Right atrium auricular region (tissue), 2 donors: Measurements from ENCODE around the gene PHLDB3. TPM values are rescaled to one million over a fixed set of nuclear protein-coding genes. Genes with fewer than 3 reads are reported as not detected.
A peak's percentile ranks its signal among the peaks of the same experiment; 100 is the strongest.
"Not testable (repeated sequence)": the region's sequence is repeated elsewhere in the genome, so short reads cannot be mapped to it uniquely, and the experiment has no call there.

Experiments used
- DNase-seq: peaks from one replicate; pipeline ENCODE4 v3.0.0-alpha.2; 2019; ENCODE audit warnings: low spot score
- H3K27ac ChIP-seq, 2 donors: fragments of 200-600 bp; sonication (generic); 1 replicate in 1 of 2; 2 replicates in 1 of 2; pipeline ENCODE4 v1.5.1; 2016 to 2019
- H3K27me3 ChIP-seq, 2 donors: fragments of 200-600 bp; sonication (generic); one replicate each; pipeline versions ENCODE4 v1.5.1 to v1.6.0; 2017 to 2019
- H3K36me3 ChIP-seq: fragments of 200-600 bp; sonication (generic); one replicate; pipeline ENCODE4 v1.5.1; 2016
- H3K4me1 ChIP-seq, 2 donors: fragments of 200-600 bp; sonication (generic); one replicate each; pipeline versions ENCODE4 v1.5.1 to v1.6.0; 2017 to 2019
- H3K4me3 ChIP-seq, 2 donors: fragments of 200-600 bp; sonication (generic); 1 replicate in 1 of 2; 2 replicates in 1 of 2; pipeline ENCODE4 v1.5.1; 2017 to 2019; ENCODE audit warnings: mild to moderate bottlenecking in 1 of 2, moderate library complexity in 1 of 2
- H3K9me3 ChIP-seq, 2 donors: fragments of 200-600 bp; sonication (generic); one replicate each; pipeline ENCODE4 v1.5.1; 2019
- CTCF ChIP-seq, 2 donors: fragments of 200-600 bp; sonication (generic); IDR thresholded peaks; one replicate each; pipeline ENCODE4 v1.5.1; 2019; ENCODE audit warnings: antibody characterized with exemption in 2 of 2
- total RNA-seq, 2 donors: library from RNA; depleted of rRNA; stranded (reverse); fragments of >200 nt; gene quantifications; one replicate each; pipeline ENCODE4 v1.1.0, GENCODE V29; 2016

Gene PHLDB3
- total RNA-seq, 2 donors from 2014 or later = 3.6 to 7.7 TPM

GRCh38 chr19:43450545-43450997 is 54.0 kb downstream of the PHLDB3 start:
- Histone ChIP-seq H3K27me3 (no peaks in the 10 kb centered on the region), H3K27ac (no peak overlapping the region), H3K9me3 (no peaks in the 10 kb centered on the region), H3K36me3 (no peaks in the 10 kb centered on the region), H3K4me1 (no peaks in the 10 kb centered on the region), H3K4me3 (no peak overlapping the region)
- no peak for TF ChIP-seq CTCF (IDR thresholded peaks at IDR 0.05)
- no peak for DNase-seq

- Histone ChIP-seq H3K27me3 (no peaks in the 10 kb centered on the region), H3K4me3 (no peak overlapping the region), H3K27ac (no peak overlapping the region), H3K4me1 (no peaks in the 10 kb centered on the region), H3K36me3 (no peaks in the 10 kb centered on the region), H3K9me3 (no peaks in the 10 kb centered on the region)
- DNase-seq = no peak
- TF ChIP-seq CTCF (IDR thresholded peaks at IDR 0.05) = no peak
Observed at GRCh38 chr19:43447655-43448054, 56.9 kb downstream of the PHLDB3 start.

GRCh38 chr19:43446746-43447489 is 57.6 kb downstream of the PHLDB3 start:
- Histone ChIP-seq H3K27me3 (no peaks in the 10 kb centered on the region), H3K27ac (no peak overlapping the region), H3K36me3 (no peaks in the 10 kb centered on the region), H3K4me3 (no peak overlapping the region), H3K9me3 (no peaks in the 10 kb centered on the region), H3K4me1 (no peaks in the 10 kb centered on the region)
- DNase-seq = peak; percentile 80
- peak; percentile 73 to 98 for TF ChIP-seq CTCF (IDR thresholded peaks at IDR 0.05)

GRCh38 chr19:43445426-43445825 is 59.1 kb downstream of the PHLDB3 start:
- no peak for DNase-seq
- Histone ChIP-seq H3K9me3 (no peaks in the 10 kb centered on the region), H3K36me3 (no peaks in the 10 kb centered on the region), H3K27ac (no peak overlapping the region), H3K4me3 (no peak overlapping the region), H3K27me3 (no peaks in the 10 kb centered on the region), H3K4me1 (no peaks in the 10 kb centered on the region)
- TF ChIP-seq CTCF (IDR thresholded peaks at IDR 0.05) = no peak

- Histone ChIP-seq H3K4me3 (no peak overlapping the region), H3K9me3 (no peaks in the 10 kb centered on the region), H3K27me3 (no peaks in the 10 kb centered on the region), H3K27ac (no peak overlapping the region), H3K36me3 (no peaks in the 10 kb centered on the region), H3K4me1 (no peaks in the 10 kb centered on the region)
- no peak for TF ChIP-seq CTCF (IDR thresholded peaks at IDR 0.05)
- DNase-seq = no peak
Observed at GRCh38 chr19:43444531-43445287, 59.8 kb downstream of the PHLDB3 start.

- not testable (repeated sequence) for H3K4me1 ChIP-seq, H3K4me3 ChIP-seq, H3K27ac ChIP-seq, H3K27me3 ChIP-seq, H3K9me3 ChIP-seq, DNase-seq, H3K36me3 ChIP-seq
Observed at GRCh38 chr19:43444091-43444490, 60.5 kb downstream of the PHLDB3 start.
